Measurements from ENCODE around the gene FAM186B.

DNA sequence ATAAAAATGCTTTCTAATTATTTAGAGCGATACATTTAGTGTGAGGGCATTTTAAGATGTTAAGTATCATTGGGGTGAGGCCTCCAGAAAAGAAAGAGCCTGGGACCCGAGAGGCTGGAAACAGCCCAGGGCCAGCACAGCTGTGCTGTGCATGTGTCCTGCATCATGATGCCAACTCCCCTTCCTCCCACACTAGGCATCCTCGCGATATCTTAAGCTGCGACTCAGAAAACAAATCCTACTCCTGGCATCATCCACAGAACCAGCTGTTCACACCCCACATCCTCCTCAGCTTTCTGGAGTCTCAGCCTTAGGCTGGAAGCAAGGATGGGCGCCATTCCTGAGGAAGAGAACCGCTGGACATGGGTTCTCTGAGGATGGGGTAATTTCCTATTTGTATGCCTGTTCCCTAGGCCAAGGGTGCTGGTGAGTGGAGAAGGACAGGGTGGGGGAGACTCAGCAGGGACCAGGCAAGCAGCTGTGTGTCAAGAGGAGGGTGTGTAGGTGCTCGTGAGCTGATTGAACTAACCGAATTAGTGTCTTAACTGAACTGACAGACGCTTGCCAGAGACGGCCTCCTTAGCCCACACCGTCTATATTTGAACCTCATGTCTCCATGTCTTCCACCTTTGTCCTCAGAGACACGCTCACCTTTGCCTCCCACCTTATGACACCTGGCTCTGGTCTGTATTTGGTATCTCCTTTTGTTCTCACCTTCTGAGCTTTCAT is 21.9 kb downstream of the FAM186B start:
- TF ChIP-seq EP300 (IDR thresholded peaks at IDR 0.05) (no peak), POLR2A (IDR thresholded peaks at IDR 0.05) (no peak)
- TF ChIP-seq, protein P1, sequence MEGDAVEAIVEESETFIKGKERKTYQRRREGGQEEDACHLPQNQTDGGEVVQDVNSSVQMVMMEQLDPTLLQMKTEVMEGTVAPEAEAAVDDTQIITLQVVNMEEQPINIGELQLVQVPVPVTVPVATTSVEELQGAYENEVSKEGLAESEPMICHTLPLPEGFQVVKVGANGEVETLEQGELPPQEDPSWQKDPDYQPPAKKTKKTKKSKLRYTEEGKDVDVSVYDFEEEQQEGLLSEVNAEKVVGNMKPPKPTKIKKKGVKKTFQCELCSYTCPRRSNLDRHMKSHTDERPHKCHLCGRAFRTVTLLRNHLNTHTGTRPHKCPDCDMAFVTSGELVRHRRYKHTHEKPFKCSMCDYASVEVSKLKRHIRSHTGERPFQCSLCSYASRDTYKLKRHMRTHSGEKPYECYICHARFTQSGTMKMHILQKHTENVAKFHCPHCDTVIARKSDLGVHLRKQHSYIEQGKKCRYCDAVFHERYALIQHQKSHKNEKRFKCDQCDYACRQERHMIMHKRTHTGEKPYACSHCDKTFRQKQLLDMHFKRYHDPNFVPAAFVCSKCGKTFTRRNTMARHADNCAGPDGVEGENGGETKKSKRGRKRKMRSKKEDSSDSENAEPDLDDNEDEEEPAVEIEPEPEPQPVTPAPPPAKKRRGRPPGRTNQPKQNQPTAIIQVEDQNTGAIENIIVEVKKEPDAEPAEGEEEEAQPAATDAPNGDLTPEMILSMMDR (IDR thresholded peaks at IDR 0.05) = no peak
